ENCODE data around the gene EDA.

The EDA gene

GRCh38 chrX:69615779-69616456 is at the start of gene EDA:
EDA (plus strand) TSS chrX:69616113.
- peak; percentile 6 for DNase-seq (ENCODE audit: low read depth)
- TF ChIP-seq POLR2A (IDR thresholded peaks at IDR 0.05; ENCODE audit: extremely low read depth, insufficient read length) (no peak), MYC (IDR thresholded peaks at IDR 0.05; ENCODE audit: low read depth, low read length) (no peak), CTCF (IDR thresholded peaks at IDR 0.05; ENCODE audit: low read depth, low read length) (no peak), MAX (IDR thresholded peaks at IDR 0.05; ENCODE audit: low read depth, low read length) (no peak)
- no peak within 1 kb of the TSS for H3K4me3 ChIP-seq (ENCODE audit: low read depth, low read length)

GRCh38 chrX:69568828-69569227 is 47.1 kb upstream of the EDA start:
- DNase-seq (ENCODE audit: low read depth): no peak
- H3K4me3 ChIP-seq (ENCODE audit: low read depth, low read length): no peak overlapping the region
- TF ChIP-seq MAX (IDR thresholded peaks at IDR 0.05; ENCODE audit: low read depth, low read length) (no peak), CTCF (IDR thresholded peaks at IDR 0.05; ENCODE audit: low read depth, low read length) (no peak), POLR2A (IDR thresholded peaks at IDR 0.05; ENCODE audit: extremely low read depth, insufficient read length) (no peak), MYC (IDR thresholded peaks at IDR 0.05; ENCODE audit: low read depth, low read length) (no peak)

GRCh38 chrX:69597399-69597798 is 18.5 kb upstream of the EDA start:
- TF ChIP-seq MYC (IDR thresholded peaks at IDR 0.05; ENCODE audit: low read depth, low read length) (no peak), POLR2A (IDR thresholded peaks at IDR 0.05; ENCODE audit: extremely low read depth, insufficient read length) (no peak), CTCF (IDR thresholded peaks at IDR 0.05; ENCODE audit: low read depth, low read length) (no peak), MAX (IDR thresholded peaks at IDR 0.05; ENCODE audit: low read depth, low read length) (no peak)
- H3K4me3 ChIP-seq (ENCODE audit: low read depth, low read length): no peak overlapping the region
- DNase-seq (ENCODE audit: low read depth): no peak

GRCh38 chrX:69600182-69600581 is 15.7 kb upstream of the EDA start:
- no peak for DNase-seq (ENCODE audit: low read depth)
- H3K4me3 ChIP-seq (ENCODE audit: low read depth, low read length): no peak overlapping the region
- TF ChIP-seq MYC (IDR thresholded peaks at IDR 0.05; ENCODE audit: low read depth, low read length) (no peak), CTCF (IDR thresholded peaks at IDR 0.05; ENCODE audit: low read depth, low read length) (no peak), MAX (IDR thresholded peaks at IDR 0.05; ENCODE audit: low read depth, low read length) (no peak)

- DNase-seq (ENCODE audit: low read depth): no peak
These were observed 12.2 kb upstream of the EDA start for GRCh38 chrX:69603566-69604194.

More at GRCh38 chrX:69603566-69604194, 12.2 kb upstream of the EDA start:
- no peak overlapping the region for H3K4me3 ChIP-seq (ENCODE audit: low read depth, low read length)
- TF ChIP-seq MAX (IDR thresholded peaks at IDR 0.05; ENCODE audit: low read depth, low read length): no peak
- no peak for TF ChIP-seq MYC (IDR thresholded peaks at IDR 0.05; ENCODE audit: low read depth, low read length)
- no peak for TF ChIP-seq POLR2A (IDR thresholded peaks at IDR 0.05; ENCODE audit: extremely low read depth, insufficient read length)
- TF ChIP-seq CTCF (IDR thresholded peaks at IDR 0.05; ENCODE audit: low read depth, low read length): no peak

Measured in NB4 (cell line).